Measurements from ENCODE around the gene MC1R.

Gene MC1R

DNA sequence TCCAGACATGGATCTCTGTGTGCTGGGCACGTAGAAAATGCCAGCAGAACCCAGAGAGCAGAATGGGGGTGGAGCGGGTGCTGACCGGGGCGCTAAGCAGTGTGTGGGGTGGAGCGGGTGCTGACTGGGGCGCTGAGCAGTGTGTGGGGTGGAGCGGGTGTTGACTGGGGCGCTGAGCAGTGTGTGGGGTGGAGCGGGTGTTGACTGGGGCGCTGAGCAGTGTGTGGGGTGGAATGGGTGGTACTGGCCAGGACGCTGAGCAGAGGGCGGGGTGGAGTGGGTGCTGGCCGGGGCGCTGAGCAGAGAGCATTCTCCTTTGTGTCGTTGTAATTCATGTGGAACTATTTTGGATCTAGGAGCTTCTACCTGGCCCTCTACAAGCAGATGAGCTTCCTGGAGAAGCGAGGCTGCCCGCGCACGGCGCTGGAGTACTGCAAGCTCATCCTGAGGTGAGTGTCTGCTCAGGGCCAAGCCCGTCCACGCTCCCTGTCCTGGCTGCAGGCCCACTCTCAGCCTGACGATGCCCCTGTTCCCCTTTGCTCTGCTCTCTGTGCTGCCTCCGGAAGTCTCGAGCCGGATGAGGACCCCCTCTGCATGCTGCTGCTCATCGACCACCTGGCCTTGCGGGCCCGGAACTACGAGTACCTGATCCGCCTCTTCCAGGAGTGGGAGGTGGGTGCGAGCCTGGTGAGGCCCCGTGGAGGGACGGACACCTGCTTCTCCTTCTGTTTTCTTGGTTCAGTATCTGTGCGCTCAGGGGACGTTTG, 20.3 kb upstream of the MC1R start:
- TF ChIP-seq, protein P1, sequence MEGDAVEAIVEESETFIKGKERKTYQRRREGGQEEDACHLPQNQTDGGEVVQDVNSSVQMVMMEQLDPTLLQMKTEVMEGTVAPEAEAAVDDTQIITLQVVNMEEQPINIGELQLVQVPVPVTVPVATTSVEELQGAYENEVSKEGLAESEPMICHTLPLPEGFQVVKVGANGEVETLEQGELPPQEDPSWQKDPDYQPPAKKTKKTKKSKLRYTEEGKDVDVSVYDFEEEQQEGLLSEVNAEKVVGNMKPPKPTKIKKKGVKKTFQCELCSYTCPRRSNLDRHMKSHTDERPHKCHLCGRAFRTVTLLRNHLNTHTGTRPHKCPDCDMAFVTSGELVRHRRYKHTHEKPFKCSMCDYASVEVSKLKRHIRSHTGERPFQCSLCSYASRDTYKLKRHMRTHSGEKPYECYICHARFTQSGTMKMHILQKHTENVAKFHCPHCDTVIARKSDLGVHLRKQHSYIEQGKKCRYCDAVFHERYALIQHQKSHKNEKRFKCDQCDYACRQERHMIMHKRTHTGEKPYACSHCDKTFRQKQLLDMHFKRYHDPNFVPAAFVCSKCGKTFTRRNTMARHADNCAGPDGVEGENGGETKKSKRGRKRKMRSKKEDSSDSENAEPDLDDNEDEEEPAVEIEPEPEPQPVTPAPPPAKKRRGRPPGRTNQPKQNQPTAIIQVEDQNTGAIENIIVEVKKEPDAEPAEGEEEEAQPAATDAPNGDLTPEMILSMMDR (IDR thresholded peaks at IDR 0.05; ENCODE audit: insufficient read depth, low read depth, low read length, missing control alignments) = no peak
- H3K4me3 ChIP-seq (ENCODE audit: low read depth, low read length) = no peak overlapping the region
- DNase-seq (ENCODE audit: low read depth) = no peak

- TF ChIP-seq, protein P1 (IDR thresholded peaks at IDR 0.05; ENCODE audit: insufficient read depth, low read depth, low read length, missing control alignments) = no peak
- no peak for DNase-seq (ENCODE audit: low read depth)
- H3K4me3 ChIP-seq (ENCODE audit: low read depth, low read length) = no peak overlapping the region
Observed at GRCh38 chr16:89899879-89900481, 18.7 kb upstream of the MC1R start.

GRCh38 chr16:89900885-89901284, 17.8 kb upstream of the MC1R start:
- no peak overlapping the region for H3K4me3 ChIP-seq (ENCODE audit: low read depth, low read length)
- TF ChIP-seq, protein P1 (IDR thresholded peaks at IDR 0.05; ENCODE audit: insufficient read depth, low read depth, low read length, missing control alignments) = no peak
- no peak for DNase-seq (ENCODE audit: low read depth)

DNA sequence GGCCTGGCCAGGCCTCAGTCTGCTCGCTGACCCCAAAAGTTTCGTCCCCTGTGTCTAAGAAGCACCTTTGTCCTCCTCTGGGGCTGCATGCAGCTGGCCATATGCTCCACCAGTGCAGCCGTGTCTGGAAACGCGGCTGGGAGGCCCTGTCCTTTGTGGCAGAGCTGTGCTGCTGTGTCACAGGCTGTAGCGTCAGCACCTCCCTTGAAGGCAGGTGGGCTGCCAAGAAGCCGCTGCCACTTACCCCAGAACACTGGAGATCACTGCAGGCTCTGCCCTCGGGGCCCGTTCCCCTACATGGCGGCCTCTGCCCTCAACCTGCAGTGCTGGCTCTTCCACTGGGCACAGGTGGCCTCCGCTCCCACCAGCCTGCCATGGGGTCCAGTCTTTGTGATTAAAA, 15.7 kb upstream of the MC1R start:
- TF ChIP-seq, protein P1 (IDR thresholded peaks at IDR 0.05; ENCODE audit: insufficient read depth, low read depth, low read length, missing control alignments) = no peak
- no peak overlapping the region for H3K4me3 ChIP-seq (ENCODE audit: low read depth, low read length)
- no peak for DNase-seq (ENCODE audit: low read depth)

DNA sequence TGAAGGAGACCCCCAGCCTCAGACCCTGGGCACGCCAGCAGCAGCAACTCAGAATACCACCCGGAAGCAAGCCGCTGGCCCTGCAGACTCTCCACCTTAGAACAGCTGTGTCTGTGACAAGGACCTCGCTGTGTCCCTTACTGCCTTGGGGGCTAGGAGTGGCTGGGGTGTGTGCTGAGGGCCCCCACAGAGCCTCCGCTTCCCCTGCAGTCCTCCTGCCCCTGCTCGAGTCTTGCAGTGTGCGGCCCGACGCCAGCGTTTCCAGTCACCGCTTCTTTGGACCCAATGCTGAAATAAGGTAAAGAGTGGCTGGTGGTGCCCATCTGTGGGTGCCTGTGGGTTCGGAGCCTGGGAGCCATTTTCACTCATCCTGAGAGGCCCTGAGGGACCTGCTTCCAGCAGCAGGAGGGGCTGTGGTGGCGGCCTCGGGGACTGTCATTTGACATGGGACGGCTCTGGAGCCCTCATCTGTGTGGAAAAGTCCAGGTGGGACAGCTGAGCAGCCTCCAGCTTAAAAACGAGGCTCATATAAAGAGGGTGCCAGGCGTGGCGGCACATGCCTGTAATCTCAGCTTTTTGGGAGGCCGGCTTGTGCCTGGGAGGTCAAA, 14.7 kb upstream of the MC1R start:
- H3K4me3 ChIP-seq (ENCODE audit: low read depth, low read length) = no peak overlapping the region
- DNase-seq (ENCODE audit: low read depth) = no peak
- TF ChIP-seq, protein P1 (IDR thresholded peaks at IDR 0.05; ENCODE audit: insufficient read depth, low read depth, low read length, missing control alignments) = no peak

DNA sequence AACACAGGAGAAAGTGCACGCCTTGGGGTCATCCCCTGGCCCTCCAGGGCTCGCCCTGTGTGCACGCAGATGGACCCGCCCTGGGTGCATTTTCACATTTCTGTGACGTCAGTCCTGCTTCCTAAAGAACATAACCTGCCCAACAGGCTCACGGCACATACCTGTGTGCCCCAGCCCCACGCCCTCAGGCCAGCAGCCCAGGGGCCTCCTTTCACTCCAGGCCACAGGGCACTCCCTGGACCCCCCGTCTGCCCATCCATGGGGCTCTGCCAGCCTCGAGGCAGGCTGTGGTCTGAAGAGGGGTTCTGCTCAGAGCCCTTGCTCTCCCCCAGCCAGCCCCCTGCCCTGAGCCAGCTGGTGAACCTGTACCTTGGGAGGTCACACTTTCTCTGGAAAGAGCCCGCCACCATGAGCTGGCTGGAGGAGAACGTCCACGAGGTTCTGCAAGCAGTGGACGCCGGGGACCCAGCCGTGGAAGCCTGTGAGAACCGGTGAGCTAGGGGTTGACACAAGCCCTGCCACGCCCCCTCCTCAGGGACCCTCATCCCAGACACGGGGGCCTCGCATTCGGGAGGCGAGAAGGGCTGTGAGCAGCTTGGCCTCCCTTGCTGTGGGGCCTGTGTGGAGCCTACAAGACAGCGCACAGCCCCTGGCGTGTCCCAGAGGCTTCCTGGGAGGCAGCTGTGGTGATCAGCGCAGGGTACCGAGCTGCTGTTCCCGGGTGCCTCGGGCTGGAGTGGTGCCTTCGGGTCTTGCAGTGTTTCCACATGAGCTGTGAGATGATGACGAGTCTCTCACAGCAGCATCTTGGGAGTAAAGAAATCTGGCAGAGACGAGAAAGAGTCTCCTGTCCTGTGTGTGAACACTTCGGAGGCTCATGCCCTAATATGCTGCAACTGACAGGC, 13.8 kb upstream of the MC1R start:
- no peak overlapping the region for H3K4me3 ChIP-seq (ENCODE audit: low read depth, low read length)
- no peak for DNase-seq (ENCODE audit: low read depth)
- TF ChIP-seq, protein P1 (IDR thresholded peaks at IDR 0.05; ENCODE audit: insufficient read depth, low read depth, low read length, missing control alignments) = no peak
